Liver (tissue), 3 donors: ENCODE results near the gene PLG.
"Not testable (repeated sequence)": the region's sequence is repeated elsewhere in the genome, so short reads cannot be mapped to it uniquely, and the experiment has no call there.

Source experiments
- EGR1 ChIP-seq, 2 donors: IDR thresholded peaks; 2 replicates each; pipeline ENCODE4 v1.6.1; 2016 to 2018; ENCODE audit warnings: antibody characterized with exemption in 2 of 2, low read depth in 2 of 2
- TF ChIP-seq, protein P1 (sequence below): fragments of 150-350 bp; IDR thresholded peaks from 2 replicates; pipeline ENCODE4 v1.5.1; 2017; ENCODE audit warnings: improper control_type of control experiment, low read depth, low read length; ENCODE audit not compliant: missing input control
- donor health status: healthy.
- donor health status: healthy.

DNA sequence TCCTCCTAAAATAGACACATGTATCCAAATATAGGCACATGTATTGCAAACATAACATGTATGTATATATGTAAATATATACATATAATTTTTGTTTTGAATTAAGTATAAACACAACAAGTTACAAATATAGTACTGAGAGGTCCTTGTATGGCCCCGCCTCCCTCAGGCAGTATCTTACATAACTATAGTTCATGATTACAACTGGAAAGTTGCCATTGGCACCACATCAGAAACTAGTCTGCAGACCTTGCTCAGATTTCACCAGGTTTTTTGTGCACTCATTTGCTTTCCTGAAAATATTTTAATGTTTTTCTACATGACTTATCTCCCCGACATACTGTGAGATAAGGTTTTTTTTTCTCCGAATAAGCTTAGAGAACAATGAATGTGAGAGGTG, 5.2 kb upstream of the PLG start:
- TF ChIP-seq EGR1 (IDR thresholded peaks at IDR 0.05; ENCODE audit: low read depth in 2 of 2) = not testable (repeated sequence)
- TF ChIP-seq, protein P1, sequence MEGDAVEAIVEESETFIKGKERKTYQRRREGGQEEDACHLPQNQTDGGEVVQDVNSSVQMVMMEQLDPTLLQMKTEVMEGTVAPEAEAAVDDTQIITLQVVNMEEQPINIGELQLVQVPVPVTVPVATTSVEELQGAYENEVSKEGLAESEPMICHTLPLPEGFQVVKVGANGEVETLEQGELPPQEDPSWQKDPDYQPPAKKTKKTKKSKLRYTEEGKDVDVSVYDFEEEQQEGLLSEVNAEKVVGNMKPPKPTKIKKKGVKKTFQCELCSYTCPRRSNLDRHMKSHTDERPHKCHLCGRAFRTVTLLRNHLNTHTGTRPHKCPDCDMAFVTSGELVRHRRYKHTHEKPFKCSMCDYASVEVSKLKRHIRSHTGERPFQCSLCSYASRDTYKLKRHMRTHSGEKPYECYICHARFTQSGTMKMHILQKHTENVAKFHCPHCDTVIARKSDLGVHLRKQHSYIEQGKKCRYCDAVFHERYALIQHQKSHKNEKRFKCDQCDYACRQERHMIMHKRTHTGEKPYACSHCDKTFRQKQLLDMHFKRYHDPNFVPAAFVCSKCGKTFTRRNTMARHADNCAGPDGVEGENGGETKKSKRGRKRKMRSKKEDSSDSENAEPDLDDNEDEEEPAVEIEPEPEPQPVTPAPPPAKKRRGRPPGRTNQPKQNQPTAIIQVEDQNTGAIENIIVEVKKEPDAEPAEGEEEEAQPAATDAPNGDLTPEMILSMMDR = not testable (repeated sequence)
